Peyer's patch (tissue), 4 donors: ENCODE measurements around the gene FAM167B.

ENCODE experiments used
- CTCF ChIP-seq, 6 experiments: fragments of 450-650 bp in 4 of 6; fragments of 200-600 bp in 2 of 6; sonication (generic) in 1 of 6; IDR thresholded peaks; one replicate each; pipeline ENCODE4 v1.5.1; 2017 to 2019; ENCODE audit warnings: antibody characterized with exemption in 6 of 6, mild to moderate bottlenecking in 3 of 6, moderate library complexity in 1 of 6
- POLR2A ChIP-seq, 2 donors: fragments of 450-650 bp; IDR thresholded peaks; one replicate each; pipeline ENCODE4 v1.5.1; 2017; ENCODE audit warnings: antibody characterized with exemption in 2 of 2, mild to moderate bottlenecking in 2 of 2, moderate library complexity in 2 of 2

- TF ChIP-seq CTCF (IDR thresholded peaks at IDR 0.05): no peak
- TF ChIP-seq POLR2A (IDR thresholded peaks at IDR 0.05): peak; percentile 50 to 72
Observed at GRCh38 chr1:32291708-32292538, 44.9 kb downstream of the FAM167B start, which contains the start of gene HDAC1.
